GM10266 (cell line): Measurements from ENCODE around the gene OSBPL8.
"Not testable (repeated sequence)": the region's sequence is repeated elsewhere in the genome, so short reads cannot be mapped to it uniquely, and the experiment has no call there.

Experiments
- DNase-seq: peaks from one replicate; pipeline ENCODE4 v3.0.0; 2012; ENCODE audit errors: extremely low spot score
- CTCF ChIP-seq: IDR thresholded peaks from 2 replicates; pipeline ENCODE4 v1.5.1; 2012; ENCODE audit warnings: mild to moderate bottlenecking, low read depth; ENCODE audit not compliant: control insufficient read depth, insufficient read depth; ENCODE audit errors: missing control alignments

OSBPL8 gene

GRCh38 chr12:76391461-76391860, 168.1 kb downstream of the OSBPL8 start:
- TF ChIP-seq CTCF: no peak
- no peak for DNase-seq

- no peak for DNase-seq
- no peak for TF ChIP-seq CTCF
Observed at GRCh38 chr12:76387614-76388013, 172.0 kb downstream of the OSBPL8 start.

- TF ChIP-seq CTCF: no peak
Observed at GRCh38 chr12:76384560-76384959, 175.0 kb downstream of the OSBPL8 start.

GRCh38 chr12:76383988-76384387, 175.6 kb downstream of the OSBPL8 start:
- TF ChIP-seq CTCF: no peak
- DNase-seq: no peak

More at GRCh38 chr12:76384560-76384959, 175.0 kb downstream of the OSBPL8 start:
- no peak for DNase-seq

GRCh38 chr12:76379261-76379660, 180.3 kb downstream of the OSBPL8 start:
- no peak for DNase-seq
- no peak for TF ChIP-seq CTCF

- not testable (repeated sequence) for DNase-seq
Observed at GRCh38 chr12:76376876-76377275, 182.7 kb downstream of the OSBPL8 start.

- TF ChIP-seq CTCF: no peak
- no peak for DNase-seq
Observed at GRCh38 chr12:76375939-76376338, 183.6 kb downstream of the OSBPL8 start.

GRCh38 chr12:76375470-76375869, 184.1 kb downstream of the OSBPL8 start:
- DNase-seq: no peak
- no peak for TF ChIP-seq CTCF
